UCSD-AML1 (cell line): ENCODE data around the gene CSMD2.

Source experiments
- DNase-seq: peaks from one replicate; lab custom pipeline; 2025; ENCODE audit not compliant: unreplicated experiment; lab: John Stamatoyannopoulos, UW

CSMD2 gene

DNA sequence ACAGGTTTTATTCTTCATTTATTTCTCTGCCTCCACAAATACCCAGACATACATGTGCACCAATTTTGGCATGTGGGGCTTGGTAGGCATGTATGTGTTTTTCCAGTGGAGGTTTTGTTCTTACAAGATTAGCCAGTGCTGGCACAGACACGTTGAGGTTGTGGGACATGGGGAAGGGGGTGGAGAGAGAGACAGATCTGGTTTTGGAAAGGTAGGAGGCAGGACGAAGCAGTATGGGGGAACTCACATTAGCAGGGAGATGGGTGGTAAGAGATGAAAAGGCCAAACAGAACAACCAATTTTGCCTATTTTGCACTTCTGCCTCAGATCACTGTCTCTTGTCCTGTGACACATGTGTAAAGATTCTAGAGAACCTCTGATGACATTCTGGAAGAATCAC lies 467.2 kb downstream of the CSMD2 start:
- no peak for DNase-seq

GRCh38 chr1:33696962-33697361 lies 468.1 kb downstream of the CSMD2 start:
- DNase-seq, result no peak

GRCh38 chr1:33696311-33696710 lies 468.7 kb downstream of the CSMD2 start:
- no peak for DNase-seq

DNA sequence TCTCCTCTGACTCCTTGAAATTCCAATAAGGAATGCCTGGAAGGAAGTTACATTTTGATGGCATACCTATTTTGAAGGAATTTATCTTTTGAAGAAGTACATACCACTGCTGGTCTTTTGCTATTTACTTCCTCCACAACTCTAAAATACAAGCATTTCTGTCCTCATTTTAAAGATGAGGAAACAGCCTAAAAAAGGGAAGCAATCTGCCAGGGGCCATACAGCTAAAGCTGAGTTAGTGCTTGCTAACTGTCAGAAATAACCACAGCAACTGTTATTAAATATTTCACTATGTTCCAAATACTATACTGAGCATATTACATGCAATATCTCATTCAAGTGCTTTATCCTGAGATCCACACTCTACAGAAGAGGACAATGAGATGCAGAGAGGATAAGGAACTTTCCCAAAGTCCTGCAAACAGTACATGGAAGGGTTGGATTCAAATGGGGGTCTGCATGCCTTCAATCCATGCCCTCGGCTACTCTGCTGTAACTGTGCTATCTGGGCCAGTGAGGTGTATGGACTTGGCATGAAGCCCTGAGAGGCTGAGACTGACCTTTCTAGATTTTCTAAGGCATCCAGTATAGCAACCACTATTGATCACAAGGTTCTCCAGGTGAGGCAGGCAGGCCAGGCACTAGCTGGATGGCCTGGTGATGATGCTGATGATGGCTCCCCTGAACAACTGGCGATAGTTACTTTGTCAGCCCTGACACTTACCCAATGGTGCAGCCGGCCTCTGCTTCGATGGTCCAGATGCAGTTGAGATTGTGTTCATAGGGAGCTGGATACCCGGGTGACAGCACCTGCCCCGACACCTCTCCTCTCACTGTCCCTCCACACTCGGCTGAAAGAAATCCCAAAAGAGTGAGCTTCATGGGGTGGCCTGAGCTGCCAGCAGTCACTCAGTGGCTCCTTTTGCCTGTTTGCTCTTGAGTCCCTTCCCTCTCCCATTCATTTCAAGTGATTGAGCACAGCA lies 472.5 kb downstream of the CSMD2 start:
- DNase-seq, result no peak

DNA sequence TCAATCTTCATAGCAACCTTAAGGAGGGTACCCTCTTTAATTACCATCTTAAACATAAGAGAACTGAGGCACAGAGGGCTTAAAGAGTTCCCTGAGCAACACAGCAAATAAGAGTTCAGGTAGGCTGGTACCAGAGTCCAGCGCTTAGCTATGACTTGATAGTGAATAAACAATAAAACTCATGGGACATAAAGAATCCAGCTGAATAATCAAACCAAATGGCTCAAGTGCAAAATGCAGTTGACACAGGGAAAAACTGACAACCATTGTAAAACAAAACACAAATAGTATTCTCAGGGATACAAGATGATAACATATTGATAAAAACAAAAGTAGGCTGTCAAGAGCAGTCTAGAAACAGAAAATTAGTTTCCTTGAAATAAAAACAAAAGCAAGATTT lies 478.0 kb downstream of the CSMD2 start:
- no peak for DNase-seq

- DNase-seq, result no peak
Observed at GRCh38 chr1:33686551-33686950, 478.5 kb downstream of the CSMD2 start.

- no peak for DNase-seq
Observed at GRCh38 chr1:33685256-33685655, 479.8 kb downstream of the CSMD2 start.

DNA sequence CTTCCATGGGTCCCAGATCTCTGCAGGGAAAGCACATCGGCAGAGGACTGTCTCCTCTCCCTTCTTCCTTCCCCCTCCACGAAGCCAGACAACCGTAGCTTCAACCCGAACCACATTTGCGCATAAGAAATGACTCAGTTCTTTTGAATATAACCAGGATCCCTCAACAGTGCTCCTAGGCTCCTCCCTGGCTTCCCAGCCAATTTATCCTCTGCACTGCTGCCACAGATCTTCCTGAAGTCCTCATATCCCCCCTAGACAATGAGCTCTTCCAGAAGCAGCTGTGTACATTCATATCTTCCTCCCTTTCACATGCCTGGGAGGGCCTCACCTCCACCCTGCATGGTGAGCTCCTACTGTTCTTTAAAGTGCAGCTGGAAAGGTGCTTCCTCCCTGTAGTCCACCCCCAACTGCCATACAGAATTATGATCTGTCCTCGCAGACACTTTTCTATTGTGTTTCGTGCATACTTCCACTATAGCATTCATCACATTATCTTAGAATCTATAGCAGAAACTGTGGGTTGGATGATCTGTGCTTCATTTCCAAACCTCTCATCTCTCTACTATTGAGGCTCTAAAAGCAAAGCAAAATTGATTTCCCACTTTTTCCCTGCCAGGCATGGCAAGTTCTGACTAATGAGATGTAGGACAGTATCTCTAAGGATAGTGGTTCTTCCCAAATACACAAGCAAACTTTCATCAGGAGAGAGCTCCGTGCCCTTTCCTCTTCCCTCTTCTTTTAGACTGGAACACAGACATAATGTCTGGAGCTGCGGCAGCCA lies 480.4 kb downstream of the CSMD2 start:
- no peak for DNase-seq

- DNase-seq, result no peak
Observed at GRCh38 chr1:33683913-33684312, 481.1 kb downstream of the CSMD2 start.

GRCh38 chr1:33682371-33682770 lies 482.7 kb downstream of the CSMD2 start:
- no peak for DNase-seq

DNA sequence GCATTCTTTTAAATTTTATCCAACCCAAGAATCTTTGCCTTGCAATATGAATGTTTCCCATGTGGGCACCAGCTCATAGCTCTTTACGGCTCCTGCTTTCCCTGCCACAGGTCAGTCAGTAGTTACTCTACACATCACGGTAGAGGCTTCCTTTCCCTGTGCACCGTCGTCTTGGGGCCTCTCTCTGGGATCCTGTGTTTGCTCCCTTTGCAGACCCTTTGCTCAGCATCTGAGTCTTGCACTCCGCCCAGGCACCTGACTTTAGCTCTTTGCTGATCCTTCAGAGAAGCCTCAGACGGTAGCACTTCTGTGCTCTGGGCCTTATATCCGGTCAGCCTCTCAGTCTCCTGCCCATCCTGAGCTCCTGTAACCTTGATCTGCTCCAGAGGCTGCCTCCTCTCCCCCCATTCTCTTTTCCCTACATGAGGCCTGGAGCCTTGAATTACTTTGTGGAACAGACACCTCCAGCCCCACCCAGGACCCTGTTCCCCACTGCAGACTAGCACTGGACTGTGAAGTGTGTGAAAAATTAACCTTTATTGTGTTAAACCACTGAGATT lies 484.7 kb downstream of the CSMD2 start:
- DNase-seq, result no peak

DNA sequence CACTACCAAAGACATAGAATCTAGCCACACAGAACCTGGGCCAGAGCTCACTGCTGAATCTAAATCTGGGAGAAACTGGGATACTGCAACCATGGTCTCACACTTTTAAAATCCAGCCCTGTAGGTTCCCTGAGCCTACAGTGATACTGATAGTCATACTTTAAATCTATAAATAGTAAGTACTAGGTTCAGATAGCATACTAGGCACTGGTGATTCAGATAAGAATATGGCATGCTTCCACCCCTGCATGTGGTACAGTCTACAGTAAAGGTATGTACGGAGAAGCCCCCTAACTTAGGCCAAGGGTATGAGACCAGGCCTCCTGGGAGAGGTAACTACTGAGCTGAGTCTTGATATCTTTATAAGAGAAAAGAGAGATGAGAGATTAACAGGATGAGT lies 494.5 kb downstream of the CSMD2 start:
- DNase-seq, result no peak

GRCh38 chr1:33668695-33669094 lies 496.3 kb downstream of the CSMD2 start:
- no peak for DNase-seq

GRCh38 chr1:33667386-33668282 lies 497.4 kb downstream of the CSMD2 start:
- no peak for DNase-seq

DNA sequence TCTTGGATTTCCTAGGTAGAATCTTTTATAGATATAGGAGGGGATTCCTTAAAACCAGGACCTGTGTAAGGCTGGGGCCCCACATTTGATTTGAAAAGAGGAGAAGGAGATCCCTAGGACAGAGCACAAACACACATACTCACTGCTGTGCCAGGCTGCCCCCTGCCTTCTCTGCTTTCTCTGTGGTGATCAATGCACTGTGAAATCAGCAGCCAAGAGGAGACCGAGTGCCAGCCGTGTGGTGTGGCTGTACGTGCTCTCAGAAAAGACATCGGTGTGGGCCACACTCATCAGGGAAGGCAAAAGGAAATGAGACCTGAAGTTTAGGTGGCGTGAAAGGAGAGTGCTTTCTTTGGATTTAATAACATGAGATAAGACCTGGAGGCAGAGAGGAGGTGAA lies 498.4 kb downstream of the CSMD2 start:
- no peak for DNase-seq

DNA sequence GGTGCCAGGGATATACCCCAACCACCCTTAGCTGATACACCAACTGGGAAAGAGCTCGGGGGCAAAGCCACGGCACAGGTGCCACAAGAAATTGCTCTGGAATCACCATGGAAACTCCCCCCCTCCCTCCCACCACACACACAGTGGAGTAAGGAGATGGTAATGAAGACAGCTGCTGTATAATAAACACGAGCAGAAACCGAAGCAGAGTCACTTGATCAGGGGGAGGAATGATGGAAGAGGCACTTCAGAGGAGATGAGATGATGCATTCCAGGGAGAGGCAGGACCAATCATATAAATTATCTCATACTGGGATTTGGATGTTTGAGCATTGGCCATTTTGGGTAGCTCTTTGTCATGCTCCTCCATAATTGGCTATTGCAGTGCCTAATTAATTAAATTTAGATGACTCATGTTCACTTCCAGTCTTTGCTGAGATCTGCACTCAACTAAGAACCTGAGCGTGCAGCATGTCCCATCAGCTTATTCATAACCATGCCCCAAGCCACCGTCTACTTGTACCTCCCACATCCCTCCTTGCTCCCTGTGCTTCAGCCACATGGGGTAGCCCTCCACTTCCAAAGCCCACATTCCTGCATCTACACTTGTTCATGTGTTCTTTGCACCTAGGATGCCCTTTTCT lies 503.1 kb downstream of the CSMD2 start:
- DNase-seq, result no peak

GRCh38 chr1:33660956-33661355 lies 504.1 kb downstream of the CSMD2 start:
- DNase-seq, result no peak

GRCh38 chr1:33660244-33660643 lies 504.8 kb downstream of the CSMD2 start:
- no peak for DNase-seq

DNA sequence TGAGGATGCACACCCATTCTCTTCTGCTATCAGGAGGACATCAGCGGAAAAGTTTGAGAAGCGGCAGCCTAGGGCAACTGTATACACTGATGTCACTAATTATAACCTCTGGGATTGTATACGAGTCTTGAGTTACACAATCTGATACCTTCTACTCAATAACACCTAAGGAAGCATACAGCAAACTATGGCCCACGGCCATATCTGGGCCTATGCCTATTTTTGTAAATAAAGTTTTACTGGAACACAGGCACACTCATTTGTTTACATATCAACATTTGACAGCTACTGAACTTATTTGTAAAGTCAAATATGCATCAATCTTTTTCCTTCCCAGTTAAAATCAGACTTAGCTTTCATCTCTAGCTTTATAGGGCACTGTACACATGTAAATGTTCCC lies 505.4 kb downstream of the CSMD2 start:
- DNase-seq, result no peak

DNA sequence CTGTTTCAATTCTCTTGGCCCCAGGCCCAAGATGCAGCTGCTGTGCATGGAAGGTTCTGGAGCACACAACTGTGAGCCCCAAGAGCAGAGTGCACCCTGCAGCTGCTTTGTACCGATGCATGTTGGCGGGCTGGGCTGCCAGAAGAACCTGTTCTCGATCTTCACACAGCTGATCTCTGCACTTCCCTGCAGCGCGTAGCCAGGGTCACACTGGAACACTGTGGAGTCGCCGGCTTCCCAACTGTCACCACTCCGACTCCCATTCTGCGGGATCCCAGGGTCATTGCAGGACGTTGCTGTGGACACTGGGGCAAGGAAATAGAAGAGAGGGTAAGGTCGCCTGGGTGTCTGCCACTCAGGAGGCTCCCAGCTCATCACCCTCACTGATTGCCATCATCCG lies 507.2 kb downstream of the CSMD2 start:
- DNase-seq, result no peak
